PC-3 (cell line): Measurements from ENCODE around the gene ABLIM2. TPM values are rescaled to one million over a fixed set of nuclear protein-coding genes. Genes with fewer than 3 reads are reported as not detected.

Experiments used
- ATAC-seq: fragments of 200-7000 bp; cut with Tn5 transposase; 2 replicates; pipeline ENCODE4 v1.9.1; 2020; ENCODE audit warnings: mild to moderate bottlenecking, moderate library complexity
- BruUV-seq: library from RNA; stranded (reverse); fragments of 400-500 nt; replicated peaks from 2 replicates; lab custom pipeline; 2021; lab: Mats Ljungman, UMichigan
- CTCF ChIA-PET: fragments of 300-600 bp; sonication (Branson Sonifier 250); formaldehyde crosslinking; loops from one replicate; lab custom pipeline; 2022; ENCODE audit warnings: antibody characterized with exemption; lab: Charles Lee
- POLR2A ChIA-PET: fragments of 300-600 bp; sonication (Branson Sonifier 250); formaldehyde crosslinking; loops from one replicate; lab custom pipeline; 2022; ENCODE audit warnings: antibody characterized with exemption; ENCODE audit not compliant: unreplicated experiment; lab: Charles Lee
- DNase-seq: peaks from one replicate; pipeline ENCODE4 v3.0.0-alpha.2; 2015
- H2AFZ ChIP-seq: fragments of 300-600 bp; sonication (generic); 2 replicates; pipeline ENCODE4 v1.6.0; 2016; ENCODE audit warnings: antibody characterized with exemption, low read length
- H3F3A ChIP-seq: fragments of 300-600 bp; sonication (generic); one replicate; pipeline ENCODE4 v1.6.0; 2017; ENCODE audit warnings: antibody characterized with exemption, low read length, control low read depth, mild to moderate bottlenecking; ENCODE audit not compliant: unreplicated experiment
- H3K27ac ChIP-seq: fragments of 300-600 bp; sonication (generic); 2 replicates; pipeline ENCODE4 v1.5.1; 2016; ENCODE audit warnings: mild to moderate bottlenecking, low read length
- H3K27me3 ChIP-seq: fragments of 300-600 bp; sonication (generic); 2 replicates; pipeline ENCODE4 v1.6.1; 2016; ENCODE audit warnings: low read length, mixed read lengths
- H3K36me3 ChIP-seq: fragments of 300-600 bp; sonication (generic); 2 replicates; pipeline ENCODE4 v1.6.1; 2016; ENCODE audit warnings: low read depth, mixed run types, low read length, mixed read lengths
- H3K4me1 ChIP-seq: fragments of 300-600 bp; sonication (generic); 2 replicates; pipeline ENCODE4 v1.5.1; 2016; ENCODE audit warnings: low read length; ENCODE audit not compliant: insufficient read depth
- H3K4me2 ChIP-seq: fragments of 300-600 bp; sonication (generic); 2 replicates; pipeline ENCODE4 v1.6.0; 2016; ENCODE audit warnings: low read length
- H3K4me3 ChIP-seq: fragments of 300-600 bp; sonication (generic); 2 replicates; pipeline ENCODE4 v1.5.1; 2016; ENCODE audit warnings: mild to moderate bottlenecking, low read length, mixed read lengths
- H3K79me2 ChIP-seq: fragments of 300-600 bp; sonication (generic); 2 replicates; pipeline ENCODE4 v1.6.1; 2017; ENCODE audit warnings: low read length, mixed read lengths
- H3K9ac ChIP-seq: fragments of 300-600 bp; sonication (generic); 2 replicates; pipeline ENCODE4 v1.6.0; 2016; ENCODE audit warnings: mild to moderate bottlenecking, low read length
- H3K9me2 ChIP-seq: fragments of 300-600 bp; sonication (generic); replicated peaks from 2 replicates; pipeline ENCODE4 v1.6.1; 2016; ENCODE audit warnings: mixed run types, low read length, mixed read lengths
- H3K9me3 ChIP-seq: fragments of 300-600 bp; sonication (generic); 2 replicates; pipeline ENCODE4 v1.6.1; 2016; ENCODE audit warnings: low read length, mixed read lengths
- H4K20me1 ChIP-seq: fragments of 300-600 bp; sonication (generic); 2 replicates; pipeline ENCODE4 v1.6.1; 2016; ENCODE audit warnings: low read length, mixed read lengths
- EZH2 ChIP-seq: fragments of 300-600 bp; sonication (generic); IDR thresholded peaks from one replicate; pipeline ENCODE4 v1.6.1; 2017; ENCODE audit warnings: antibody characterized with exemption, mild to moderate bottlenecking, low read length; ENCODE audit not compliant: unreplicated experiment
- EZH2phosphoT487 ChIP-seq: fragments of 300-600 bp; sonication (generic); IDR thresholded peaks from 2 replicates; pipeline ENCODE4 v1.6.1; 2018; ENCODE audit warnings: mild to moderate bottlenecking, antibody characterized with exemption, low read length, borderline replicate concordance
- intact Hi-C: fragments of 100-400 bp; cut with micrococcal nuclease; formaldehyde crosslinking; loops from 2 replicates; pipeline ENCODE4 v1.9.0; 2023
- total RNA-seq: library from RNA; depleted of rRNA; stranded (reverse); fragments of >200 nt; gene quantifications from 2 replicates; pipeline ENCODE4 v1.2.3, GENCODE V29; 2014
- TF ChIP-seq, protein P1 (sequence below): fragments of 300-600 bp; sonication (generic); conservative IDR thresholded peaks from 2 replicates; pipeline ENCODE4 v1.5.1; 2017; ENCODE audit warnings: antibody characterized with exemption, low read depth, mild to moderate bottlenecking, low read length

Gene ABLIM2
- total RNA-seq, 1 experiment from 2014 or later = 3.2 TPM

DNA sequence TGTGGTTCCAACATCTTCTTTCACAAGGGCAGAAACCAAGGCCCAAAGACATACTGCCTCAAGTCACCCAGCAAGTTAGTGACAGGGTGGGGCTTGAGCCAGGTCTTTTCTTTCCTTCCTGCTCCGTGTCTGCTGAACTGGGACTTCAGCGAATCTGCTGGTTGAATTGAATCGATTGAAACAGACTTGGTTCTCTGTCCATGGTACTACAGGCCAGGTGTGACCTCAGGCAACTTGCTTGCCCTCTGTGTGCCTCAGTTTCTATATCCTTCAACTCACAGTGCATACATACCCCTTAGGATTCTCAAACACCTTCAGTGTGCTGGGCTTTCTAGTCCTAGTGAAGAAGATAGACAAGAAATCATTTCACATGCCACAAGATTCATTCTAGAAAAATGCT lies 2.0 kb upstream of the ABLIM2 start:
- Histone ChIP-seq H3K27me3 (no peaks in the 10 kb centered on the region), H3K9me3 (no peaks in the 10 kb centered on the region), H3K4me3 (no peak overlapping the region), H2AFZ (no peak overlapping the region), H3K79me2 (no peaks in the 10 kb centered on the region), H3K36me3 (no peaks in the 10 kb centered on the region), H3K4me1 (no peaks in the 10 kb centered on the region; the same call in 1 of the 2 replicates), H3K27ac (no peak overlapping the region), H4K20me1 (no peaks in the 10 kb centered on the region), H3F3A (no peaks in the 10 kb centered on the region), H3K9me2 (no peaks in the 10 kb centered on the region), H3K4me2 (no peak overlapping the region), H3K9ac (no peak overlapping the region)
- DNase-seq (no peak), ATAC-seq (no peak)
- BruUV-seq = no TSS peak
- TF ChIP-seq, protein P1, sequence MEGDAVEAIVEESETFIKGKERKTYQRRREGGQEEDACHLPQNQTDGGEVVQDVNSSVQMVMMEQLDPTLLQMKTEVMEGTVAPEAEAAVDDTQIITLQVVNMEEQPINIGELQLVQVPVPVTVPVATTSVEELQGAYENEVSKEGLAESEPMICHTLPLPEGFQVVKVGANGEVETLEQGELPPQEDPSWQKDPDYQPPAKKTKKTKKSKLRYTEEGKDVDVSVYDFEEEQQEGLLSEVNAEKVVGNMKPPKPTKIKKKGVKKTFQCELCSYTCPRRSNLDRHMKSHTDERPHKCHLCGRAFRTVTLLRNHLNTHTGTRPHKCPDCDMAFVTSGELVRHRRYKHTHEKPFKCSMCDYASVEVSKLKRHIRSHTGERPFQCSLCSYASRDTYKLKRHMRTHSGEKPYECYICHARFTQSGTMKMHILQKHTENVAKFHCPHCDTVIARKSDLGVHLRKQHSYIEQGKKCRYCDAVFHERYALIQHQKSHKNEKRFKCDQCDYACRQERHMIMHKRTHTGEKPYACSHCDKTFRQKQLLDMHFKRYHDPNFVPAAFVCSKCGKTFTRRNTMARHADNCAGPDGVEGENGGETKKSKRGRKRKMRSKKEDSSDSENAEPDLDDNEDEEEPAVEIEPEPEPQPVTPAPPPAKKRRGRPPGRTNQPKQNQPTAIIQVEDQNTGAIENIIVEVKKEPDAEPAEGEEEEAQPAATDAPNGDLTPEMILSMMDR = no peak
- TF ChIP-seq EZH2 = no peak
- TF ChIP-seq EZH2phosphoT487 = no peak
- ChIA-PET CTCF (no interaction called here), POLR2A (no interaction called here)
- intact Hi-C loops = no loop called here

DNA sequence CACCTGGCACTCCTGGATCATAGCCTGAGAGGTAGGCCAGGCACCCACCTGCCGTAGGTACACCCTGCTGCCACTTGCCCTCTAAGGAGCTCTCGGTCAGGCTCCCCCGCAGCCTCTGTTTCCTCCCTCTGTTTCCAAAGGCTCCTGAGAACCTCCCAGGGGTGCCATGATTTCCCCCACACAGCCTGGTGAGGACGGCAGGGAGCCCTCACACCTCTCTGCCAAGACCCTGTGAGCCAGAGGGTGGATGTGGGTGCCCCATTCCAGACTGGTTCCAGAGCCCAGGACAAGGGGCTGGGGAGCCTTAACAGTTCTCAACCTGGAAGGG lies 1.6 kb upstream of the ABLIM2 start:
- no peak for ATAC-seq
- no peaks in the 10 kb centered on the region for H3K27me3 ChIP-seq

More for the DNA sequence above, 1.6 kb upstream of the ABLIM2 start:
- no peaks in the 10 kb centered on the region for H3F3A ChIP-seq
- no peak for TF ChIP-seq EZH2
- no peak for TF ChIP-seq EZH2phosphoT487
- TF ChIP-seq, protein P1 = no peak
- CTCF ChIA-PET = no interaction called here
- H4K20me1 ChIP-seq = no peaks in the 10 kb centered on the region
- DNase-seq = no peak
- POLR2A ChIA-PET = no interaction called here
- no TSS peak for BruUV-seq
- no peak overlapping the region for H3K27ac ChIP-seq
- no peak overlapping the region for H3K9ac ChIP-seq
- intact Hi-C loops = no loop called here
- no peaks in the 10 kb centered on the region for H3K9me2 ChIP-seq
- no peaks in the 10 kb centered on the region for H3K79me2 ChIP-seq
- no peaks in the 10 kb centered on the region for H3K36me3 ChIP-seq
- H2AFZ ChIP-seq = no peak overlapping the region
- H3K4me3 ChIP-seq = no peak overlapping the region
- H3K9me3 ChIP-seq = no peaks in the 10 kb centered on the region
- no peak overlapping the region for H3K4me2 ChIP-seq
- no peaks in the 10 kb centered on the region; the same call in 1 of the 2 replicates for H3K4me1 ChIP-seq
